OCI-LY7 (cell line): ENCODE data around the gene YIPF4.

Source experiments
- EZH2phosphoT487 ChIP-seq: fragments of 200-600 bp; sonication (generic); IDR thresholded peaks from 2 replicates; pipeline ENCODE4 v1.6.1; 2018; ENCODE audit warnings: low read depth, borderline replicate concordance, mild to moderate bottlenecking, mixed run types, antibody characterized with exemption, low read length, moderate library complexity, mixed read lengths
- TF ChIP-seq, protein P1 (sequence below): fragments of 200-600 bp; sonication (generic); conservative IDR thresholded peaks from 2 replicates; pipeline ENCODE4 v1.5.1; 2014; ENCODE audit warnings: mild to moderate bottlenecking, antibody characterized with exemption, low read length, moderate library complexity, mixed read lengths

DNA sequence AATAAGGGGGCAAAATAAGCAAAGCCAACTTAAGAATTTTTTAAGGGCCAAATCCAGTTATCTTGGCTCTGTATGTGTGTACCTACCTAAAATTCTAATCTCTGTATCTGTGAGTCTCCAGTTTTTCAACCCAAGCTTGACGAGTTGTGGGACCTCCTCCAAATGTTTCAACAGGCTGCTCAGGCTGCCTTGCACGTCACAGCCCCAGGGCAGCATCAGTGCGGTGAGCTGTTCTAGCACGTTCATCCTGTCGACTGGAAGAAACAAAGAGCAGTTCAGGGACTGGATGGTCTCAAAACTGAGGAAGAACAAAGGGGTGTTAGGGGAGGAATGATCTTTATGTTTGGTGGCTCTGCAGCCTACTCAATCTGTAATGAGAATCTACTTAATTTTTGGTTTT, 42.4 kb upstream of the YIPF4 start:
- no peak for TF ChIP-seq EZH2phosphoT487
- TF ChIP-seq, protein P1, sequence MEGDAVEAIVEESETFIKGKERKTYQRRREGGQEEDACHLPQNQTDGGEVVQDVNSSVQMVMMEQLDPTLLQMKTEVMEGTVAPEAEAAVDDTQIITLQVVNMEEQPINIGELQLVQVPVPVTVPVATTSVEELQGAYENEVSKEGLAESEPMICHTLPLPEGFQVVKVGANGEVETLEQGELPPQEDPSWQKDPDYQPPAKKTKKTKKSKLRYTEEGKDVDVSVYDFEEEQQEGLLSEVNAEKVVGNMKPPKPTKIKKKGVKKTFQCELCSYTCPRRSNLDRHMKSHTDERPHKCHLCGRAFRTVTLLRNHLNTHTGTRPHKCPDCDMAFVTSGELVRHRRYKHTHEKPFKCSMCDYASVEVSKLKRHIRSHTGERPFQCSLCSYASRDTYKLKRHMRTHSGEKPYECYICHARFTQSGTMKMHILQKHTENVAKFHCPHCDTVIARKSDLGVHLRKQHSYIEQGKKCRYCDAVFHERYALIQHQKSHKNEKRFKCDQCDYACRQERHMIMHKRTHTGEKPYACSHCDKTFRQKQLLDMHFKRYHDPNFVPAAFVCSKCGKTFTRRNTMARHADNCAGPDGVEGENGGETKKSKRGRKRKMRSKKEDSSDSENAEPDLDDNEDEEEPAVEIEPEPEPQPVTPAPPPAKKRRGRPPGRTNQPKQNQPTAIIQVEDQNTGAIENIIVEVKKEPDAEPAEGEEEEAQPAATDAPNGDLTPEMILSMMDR = no peak
